ENCODE data around the gene ACO2. TPM values are rescaled to one million over a fixed set of nuclear protein-coding genes. Genes with fewer than 3 reads are reported as not detected.
"Not testable (repeated sequence)": the region's sequence is repeated elsewhere in the genome, so short reads cannot be mapped to it uniquely, and the experiment has no call there.

ACO2 gene
- total and polyA plus RNA-seq, 4 donors: 39.5 to 60.7 (median 51.7) TPM

DNA sequence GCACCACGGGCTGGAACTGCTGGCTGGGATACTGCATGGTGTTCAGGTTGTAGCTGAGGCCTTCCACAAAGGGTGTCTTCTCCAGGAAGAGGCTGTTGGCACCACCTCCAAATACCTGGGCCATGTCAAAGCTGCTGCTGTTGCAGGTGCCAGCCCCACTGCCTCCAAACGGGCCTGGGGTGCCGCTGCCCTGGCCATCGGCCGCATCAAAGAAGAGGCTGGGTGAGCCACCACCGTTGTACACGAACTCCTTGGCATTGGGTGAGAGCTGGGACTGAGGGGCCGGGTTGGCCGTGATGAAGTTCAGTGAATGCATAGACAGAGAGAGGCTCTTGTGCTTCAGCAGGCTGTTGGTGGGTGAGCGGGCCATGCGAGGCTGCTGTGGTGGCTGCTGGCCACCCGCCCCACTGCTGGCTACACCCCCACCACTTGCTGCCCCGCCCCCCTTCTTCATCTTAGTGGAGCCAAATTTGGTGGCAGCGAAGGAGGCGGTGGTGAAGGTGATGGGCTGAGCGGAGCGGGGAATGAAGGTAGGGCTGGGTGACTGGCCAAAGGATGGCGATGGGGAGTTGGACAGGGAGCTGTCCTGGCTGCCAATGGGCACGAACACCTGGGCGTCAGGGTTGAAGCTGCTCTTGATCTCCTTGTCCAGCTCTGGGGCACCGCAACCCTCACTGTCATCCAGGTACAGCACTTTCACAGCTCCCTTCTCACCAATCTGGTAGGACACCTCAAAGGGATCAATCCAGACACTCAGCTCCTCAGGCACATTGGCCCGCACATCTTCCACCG is 32.4 kb upstream of the ACO2 start:
- Histone ChIP-seq H3K36me3 (ENCODE audit: control insufficient read depth in 1 of 2, insufficient read depth in 2 of 2, low read length in 1 of 2) (peaks cover 0 to 4% of the 10 kb centered on the region in 2 donors), H3K9me3 (ENCODE audit: control insufficient read depth, low read length) (no peaks in the 10 kb centered on the region), H3K27ac (ENCODE audit: low read depth in 1 of 2, low read length in 2 of 2) (no peak overlapping the region), H3K4me3 (ENCODE audit: low read length in 2 of 2) (no peak overlapping the region), H3K4me1 (ENCODE audit: control insufficient read depth in 1 of 2, insufficient read depth in 2 of 2, low read length in 2 of 2) (no peaks in the 10 kb centered on the region), H3K27me3 (ENCODE audit: control insufficient read depth in 1 of 2, insufficient read depth in 2 of 2, low read length in 1 of 2) (no peaks in the 10 kb centered on the region)
- intact Hi-C loops (cut with DNase I): no loop called here
- WGBS, 2 donors: 74 to 78% methylated on average over 23 of the region's 23 CpGs
- ATAC-seq (ENCODE audit: low FRiP score): no peak
- no peak for DNase-seq

DNA sequence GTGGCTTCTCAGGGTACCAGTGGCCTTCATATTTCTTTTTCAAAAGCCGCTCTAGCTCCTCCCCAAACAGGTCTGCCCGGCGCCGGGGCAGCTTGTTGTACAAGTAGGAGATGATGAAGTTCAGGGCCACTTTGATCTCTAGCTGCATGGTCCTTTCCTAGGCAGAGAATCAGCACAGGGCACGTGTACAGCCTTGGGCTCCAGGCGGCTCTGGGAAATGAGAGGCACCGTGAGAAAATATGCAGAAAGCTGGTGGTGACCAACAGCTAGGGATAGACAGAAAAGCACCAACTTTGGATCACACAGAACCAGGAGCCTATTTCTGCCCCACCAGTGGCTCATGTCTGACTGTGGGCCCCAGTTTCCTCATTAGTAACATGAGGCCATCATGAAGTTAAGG is 31.7 kb upstream of the ACO2 start:
- no peaks in the 10 kb centered on the region for H3K4me1 ChIP-seq (ENCODE audit: control insufficient read depth in 1 of 2, insufficient read depth in 2 of 2, low read length in 2 of 2)
- H3K9me3 ChIP-seq (ENCODE audit: control insufficient read depth, low read length): no peaks in the 10 kb centered on the region
- intact Hi-C loops (cut with DNase I): no loop called here
- peaks cover 0 to 4% of the 10 kb centered on the region in 2 donors for H3K36me3 ChIP-seq (ENCODE audit: control insufficient read depth in 1 of 2, insufficient read depth in 2 of 2, low read length in 1 of 2)
- DNase-seq (no peak), ATAC-seq (ENCODE audit: low FRiP score) (no peak)
- 76 to 80% methylated on average over 7 of the region's 7 CpGs for WGBS, 2 donors
- no peak overlapping the region for H3K27ac ChIP-seq (ENCODE audit: low read depth in 1 of 2, low read length in 2 of 2)
- H3K27me3 ChIP-seq (ENCODE audit: control insufficient read depth in 1 of 2, insufficient read depth in 2 of 2, low read length in 1 of 2): no peaks in the 10 kb centered on the region
- H3K4me3 ChIP-seq (ENCODE audit: low read length in 2 of 2): no peak overlapping the region

DNA sequence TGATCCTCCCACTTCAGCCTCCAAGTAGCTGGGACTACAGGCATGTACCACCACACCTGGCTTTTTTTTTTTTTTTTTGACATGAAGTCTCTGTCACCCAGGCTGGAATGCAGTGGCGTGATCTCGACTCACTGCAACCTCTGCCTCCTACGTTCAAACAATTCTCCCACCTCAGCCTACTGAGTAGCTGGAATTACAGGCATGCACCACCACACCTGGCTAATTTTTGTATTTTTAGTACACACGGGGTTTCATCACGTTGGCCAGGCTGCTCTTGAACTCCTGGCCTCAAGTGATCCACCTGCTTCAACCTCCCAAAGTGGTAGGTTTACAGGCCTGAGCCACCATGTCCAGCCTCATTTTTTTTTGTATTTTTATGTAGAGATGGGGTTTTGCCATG is 28.4 kb upstream of the ACO2 start:
- 70 to 75% methylated on average over 5 of the region's 5 CpGs for WGBS, 2 donors
- H3K36me3 ChIP-seq (ENCODE audit: control insufficient read depth in 1 of 2, insufficient read depth in 2 of 2, low read length in 1 of 2); H3K4me1 ChIP-seq (ENCODE audit: control insufficient read depth in 1 of 2, insufficient read depth in 2 of 2, low read length in 2 of 2); H3K9me3 ChIP-seq (ENCODE audit: control insufficient read depth, low read length); DNase-seq; intact Hi-C loops (cut with DNase I); H3K27ac ChIP-seq (ENCODE audit: low read depth in 1 of 2, low read length in 2 of 2); ATAC-seq (ENCODE audit: low FRiP score); H3K4me3 ChIP-seq (ENCODE audit: low read length in 2 of 2); H3K27me3 ChIP-seq (ENCODE audit: control insufficient read depth in 1 of 2, insufficient read depth in 2 of 2, low read length in 1 of 2): not testable (repeated sequence)

- Histone ChIP-seq H3K36me3 (ENCODE audit: control insufficient read depth in 1 of 2, insufficient read depth in 2 of 2, low read length in 1 of 2) (no peaks in the 10 kb centered on the region), H3K4me3 (ENCODE audit: low read length in 2 of 2) (no peak overlapping the region), H3K27ac (ENCODE audit: low read depth in 1 of 2, low read length in 2 of 2) (no peak overlapping the region), H3K4me1 (ENCODE audit: control insufficient read depth in 1 of 2, insufficient read depth in 2 of 2, low read length in 2 of 2) (no peaks in the 10 kb centered on the region), H3K9me3 (ENCODE audit: control insufficient read depth, low read length) (no peaks in the 10 kb centered on the region), H3K27me3 (ENCODE audit: control insufficient read depth in 1 of 2, insufficient read depth in 2 of 2, low read length in 1 of 2) (peaks cover 0 to 2% of the 10 kb centered on the region in 2 donors)
- intact Hi-C loops (cut with DNase I): no loop called here
- ATAC-seq (ENCODE audit: low FRiP score) (no peak), DNase-seq (no peak)
- 61 to 62% methylated on average over 2 of the region's 2 CpGs for WGBS, 2 donors
These were observed 26.6 kb upstream of the ACO2 start for GRCh38 chr22:41442240-41442792.

GRCh38 chr22:41444360-41445128 is 24.4 kb upstream of the ACO2 start:
- intact Hi-C loops (cut with DNase I): loop anchor here in 1 of 2 donors (5.0 kb wide), 2 partner anchors 38 to 83 kb away; no protein-coding TSS in a partner anchor
- ATAC-seq (ENCODE audit: low FRiP score) (peak; percentile 84), DNase-seq (peak; percentile 94 to 97)
- H3K9me3 ChIP-seq (ENCODE audit: control insufficient read depth, low read length): no peaks in the 10 kb centered on the region
- H3K36me3 ChIP-seq (ENCODE audit: control insufficient read depth in 1 of 2, insufficient read depth in 2 of 2, low read length in 1 of 2): no peaks in the 10 kb centered on the region
- peak overlapping the region; percentile 71 to 96 for H3K4me3 ChIP-seq (ENCODE audit: low read length in 2 of 2)
- peaks cover 0 to 2% of the 10 kb centered on the region in 2 donors for H3K27me3 ChIP-seq (ENCODE audit: control insufficient read depth in 1 of 2, insufficient read depth in 2 of 2, low read length in 1 of 2)
- H3K27ac ChIP-seq (ENCODE audit: low read depth in 1 of 2, low read length in 2 of 2): peak overlapping the region; percentile 15 to 90
- WGBS, 2 donors: 0 to 1% methylated on average over 35 of the region's 35 CpGs
- no peaks in the 10 kb centered on the region for H3K4me1 ChIP-seq (ENCODE audit: control insufficient read depth in 1 of 2, insufficient read depth in 2 of 2, low read length in 2 of 2)

DNA sequence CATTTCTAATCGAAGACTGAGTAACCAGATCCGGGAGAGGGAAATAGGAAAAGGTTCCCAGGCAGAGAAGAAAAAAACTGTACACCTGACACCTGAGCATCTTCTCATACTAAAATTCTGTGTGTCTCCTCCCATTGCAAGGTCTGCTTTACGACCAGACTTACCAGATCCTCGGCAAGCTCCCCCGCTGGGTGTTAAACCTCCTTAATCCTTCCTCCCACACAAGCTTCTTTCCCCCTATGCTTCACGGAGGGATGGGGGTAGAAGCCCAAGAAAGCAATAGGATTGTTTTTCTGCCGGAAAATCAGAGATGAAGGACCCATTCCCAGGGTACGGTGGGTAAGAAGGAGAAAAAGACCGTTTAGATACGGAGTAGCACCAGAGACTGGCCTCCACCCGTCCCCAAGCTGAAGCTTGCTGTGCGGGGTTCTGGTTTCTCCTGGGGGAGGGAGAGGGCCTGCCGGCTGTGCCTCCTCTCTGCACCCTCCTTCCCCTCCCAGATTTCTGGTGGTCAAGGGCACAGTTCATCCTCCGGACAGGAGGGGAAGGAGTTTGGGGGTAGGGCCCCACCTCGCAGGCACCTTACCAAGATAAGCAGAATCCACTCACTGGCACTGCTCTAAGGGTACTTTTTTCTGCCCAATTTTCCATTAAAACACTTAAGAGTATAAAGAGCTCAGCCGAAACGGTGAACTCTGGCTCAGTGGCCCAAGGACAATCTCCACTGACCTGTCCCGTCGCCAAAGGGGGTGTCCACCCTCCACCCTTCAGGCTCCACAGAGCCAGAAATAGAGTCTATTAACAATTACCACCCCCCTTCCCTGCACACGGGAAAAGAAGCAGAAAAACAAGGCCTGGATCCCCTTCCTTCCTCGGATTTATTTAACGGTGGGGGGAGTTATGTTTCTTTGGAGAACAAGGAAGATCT is 23.5 kb upstream of the ACO2 start:
- intact Hi-C loops (cut with DNase I): loop anchor here in 1 of 2 donors (2.0 to 5.0 kb wide), 3 partner anchors 35 to 82 kb away; no protein-coding TSS in a partner anchor

DNA sequence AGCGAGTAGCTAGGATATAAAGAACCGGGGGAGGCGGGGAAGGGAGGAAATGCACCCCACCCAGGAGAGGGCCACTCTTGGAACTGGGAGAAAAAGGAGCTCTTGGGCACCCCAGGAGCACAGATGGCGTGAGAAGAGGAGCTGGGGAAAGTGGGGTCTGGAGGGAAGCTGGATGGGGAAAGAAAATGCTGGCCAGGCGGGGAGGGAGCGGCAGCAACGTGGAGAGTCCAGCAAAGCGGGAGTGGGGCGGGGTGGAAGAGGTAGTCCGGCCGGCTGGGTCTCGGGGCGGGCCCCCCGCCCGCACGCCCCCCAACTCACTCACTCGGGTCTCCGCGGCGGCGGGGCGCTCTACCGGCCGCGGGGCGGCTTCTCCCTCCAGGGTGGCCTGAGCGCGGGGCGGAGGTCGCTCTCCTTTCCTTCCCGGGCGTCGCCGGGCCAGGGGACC is 22.8 kb upstream of the ACO2 start:
- Histone ChIP-seq H3K4me1 (ENCODE audit: control insufficient read depth in 1 of 2, insufficient read depth in 2 of 2, low read length in 2 of 2) (no peaks in the 10 kb centered on the region), H3K9me3 (ENCODE audit: control insufficient read depth, low read length) (no peaks in the 10 kb centered on the region), H3K4me3 (ENCODE audit: low read length in 2 of 2) (peak overlapping the region; percentile 71 to 96), H3K27me3 (ENCODE audit: control insufficient read depth in 1 of 2, insufficient read depth in 2 of 2, low read length in 1 of 2) (peaks cover 0 to 2% of the 10 kb centered on the region in 2 donors), H3K36me3 (ENCODE audit: control insufficient read depth in 1 of 2, insufficient read depth in 2 of 2, low read length in 1 of 2) (no peaks in the 10 kb centered on the region), H3K27ac (ENCODE audit: low read depth in 1 of 2, low read length in 2 of 2) (peak overlapping the region; percentile 77 to 90)
- ATAC-seq (ENCODE audit: low FRiP score) (no peak), DNase-seq (peak in 1 of 2 donors; percentile 60)
- WGBS, 2 donors: 0 to 2% methylated on average over 16 to 34 of the region's 34 CpGs
- intact Hi-C loops (cut with DNase I): loop anchor here in 1 of 2 donors (2.0 to 5.0 kb wide), 3 partner anchors 35 to 81 kb away; no protein-coding TSS in a partner anchor

More for the DNA sequence above, 23.5 kb upstream of the ACO2 start:
- Histone ChIP-seq H3K9me3 (ENCODE audit: control insufficient read depth, low read length) (no peaks in the 10 kb centered on the region), H3K4me1 (ENCODE audit: control insufficient read depth in 1 of 2, insufficient read depth in 2 of 2, low read length in 2 of 2) (no peaks in the 10 kb centered on the region), H3K27me3 (ENCODE audit: control insufficient read depth in 1 of 2, insufficient read depth in 2 of 2, low read length in 1 of 2) (peaks cover 0 to 2% of the 10 kb centered on the region in 2 donors), H3K27ac (ENCODE audit: low read depth in 1 of 2, low read length in 2 of 2) (peak overlapping the region; percentile 77 to 90), H3K4me3 (ENCODE audit: low read length in 2 of 2) (peak overlapping the region; percentile 71 to 96), H3K36me3 (ENCODE audit: control insufficient read depth in 1 of 2, insufficient read depth in 2 of 2, low read length in 1 of 2) (no peaks in the 10 kb centered on the region)
- ATAC-seq (ENCODE audit: low FRiP score) (no peak), DNase-seq (peak; percentile 54 to 73)
- 1% methylated on average over 22 of the region's 22 CpGs for WGBS, 2 donors
